ENCODE data around the gene SMPD2.

SMPD2 gene

DNA sequence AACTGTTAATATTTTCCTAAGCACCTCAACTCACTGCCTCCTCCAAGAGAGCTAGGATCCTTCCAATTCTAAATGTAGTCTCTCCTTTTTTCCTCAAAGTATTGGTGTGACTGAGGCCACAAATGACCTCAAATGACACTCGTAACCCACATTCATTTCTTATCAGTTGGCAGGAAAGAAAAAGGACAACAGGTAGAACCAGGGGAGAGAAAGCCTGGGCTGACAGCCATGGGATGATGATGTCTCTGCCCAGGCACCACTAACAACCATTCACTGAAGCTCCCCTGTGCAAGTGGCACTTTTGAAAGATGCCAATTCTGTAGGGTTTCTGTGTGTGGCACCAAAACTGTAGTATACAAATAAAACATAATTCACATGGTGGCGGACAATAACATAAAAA lies 35.1 kb downstream of the SMPD2 start:
- H3K4me1 ChIP-seq (ENCODE audit: control insufficient read depth in 1 of 2, insufficient read depth in 2 of 2, low read length in 2 of 2): peaks cover 0 to 4% of the 10 kb centered on the region in 2 experiments
- no peaks in the 10 kb centered on the region for H3K27me3 ChIP-seq (ENCODE audit: insufficient read depth, low read length)
- peaks cover 16 to 38% of the 10 kb centered on the region in 2 experiments for H3K36me3 ChIP-seq (ENCODE audit: control insufficient read depth in 1 of 2, insufficient read depth in 2 of 2, low read length in 2 of 2)
- H2BK5ac ChIP-seq (ENCODE audit: low read depth, low read length, poor library complexity): no peak overlapping the region
- peaks cover 1% of the 10 kb centered on the region for H3K9me3 ChIP-seq (ENCODE audit: insufficient read depth, low read depth, low read length)
- WGBS (ENCODE audit: extremely low coverage, insufficient coverage, insufficient read length): no CpG with 5 or more reads among the region's 2 CpGs
- no peak overlapping the region for H3K4me2 ChIP-seq (ENCODE audit: low read length)
- no peak overlapping the region for H3K23ac ChIP-seq (ENCODE audit: low read length)
- H3K4ac ChIP-seq (ENCODE audit: low read depth, low read length): no peak overlapping the region
- H3K79me2 ChIP-seq (ENCODE audit: control insufficient read depth, insufficient read depth, low read length, poor library complexity): no peaks in the 10 kb centered on the region
- no peak overlapping the region for H3K27ac ChIP-seq (ENCODE audit: low read depth, low read length)
- H4K91ac ChIP-seq (ENCODE audit: low read depth, low read length): no peak overlapping the region
- no peak overlapping the region for H2BK120ac ChIP-seq (ENCODE audit: insufficient read depth, low read length, poor library complexity)
- H2AK5ac ChIP-seq (ENCODE audit: low read length): no peak overlapping the region
- DNase-seq: no peak
- no peak overlapping the region for H3K18ac ChIP-seq (ENCODE audit: low read length)
- no peak overlapping the region for H3K4me3 ChIP-seq (ENCODE audit: low read depth, low read length)
- H2BK12ac ChIP-seq (ENCODE audit: low read length): no peak overlapping the region
- H3K79me1 ChIP-seq (ENCODE audit: low read length): no peaks in the 10 kb centered on the region
- no peak overlapping the region for H4K12ac ChIP-seq (ENCODE audit: low read depth, low read length)
- no peak overlapping the region for H3K14ac ChIP-seq (ENCODE audit: low read length)
- H3K9ac ChIP-seq (ENCODE audit: low read length): no peak overlapping the region
- H2AFZ ChIP-seq (ENCODE audit: insufficient read depth, low read length, poor library complexity): no peak overlapping the region
- no peak overlapping the region for H4K8ac ChIP-seq (ENCODE audit: low read depth, low read length)

DNA sequence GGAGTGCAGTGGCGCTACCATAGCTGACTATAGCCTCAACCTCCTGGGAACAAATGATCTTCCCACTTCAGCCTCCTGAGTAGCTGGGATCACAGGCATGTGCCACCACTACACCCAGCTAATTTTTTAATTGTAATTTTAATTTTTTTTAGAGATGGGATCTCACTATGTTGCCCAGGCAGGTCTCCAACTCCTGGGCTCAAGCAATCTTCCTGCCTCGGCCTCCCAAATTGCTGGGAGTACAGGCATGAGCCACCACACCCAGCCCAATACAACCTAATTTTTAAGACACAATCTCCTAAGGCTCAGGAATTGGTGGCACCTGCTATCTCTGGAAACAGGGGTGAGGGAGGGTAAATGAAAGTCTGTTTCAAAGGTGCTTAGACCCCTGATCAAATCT lies 36.7 kb downstream of the SMPD2 start:
- no peak overlapping the region for H3K14ac ChIP-seq (ENCODE audit: low read length)
- no peak overlapping the region for H2AFZ ChIP-seq (ENCODE audit: insufficient read depth, low read length, poor library complexity)
- H3K18ac ChIP-seq (ENCODE audit: low read length): no peak overlapping the region
- no peak overlapping the region for H3K4ac ChIP-seq (ENCODE audit: low read depth, low read length)
- H3K79me1 ChIP-seq (ENCODE audit: low read length): no peaks in the 10 kb centered on the region
- no peaks in the 10 kb centered on the region for H3K27me3 ChIP-seq (ENCODE audit: insufficient read depth, low read length)
- H3K4me1 ChIP-seq (ENCODE audit: control insufficient read depth in 1 of 2, insufficient read depth in 2 of 2, low read length in 2 of 2): peaks cover 0 to 5% of the 10 kb centered on the region in 2 experiments
- no peak overlapping the region for H4K8ac ChIP-seq (ENCODE audit: low read depth, low read length)
- peaks cover 16 to 33% of the 10 kb centered on the region in 2 experiments for H3K36me3 ChIP-seq (ENCODE audit: control insufficient read depth in 1 of 2, insufficient read depth in 2 of 2, low read length in 2 of 2)
- H2AK5ac ChIP-seq (ENCODE audit: low read length): no peak overlapping the region
- H4K12ac ChIP-seq (ENCODE audit: low read depth, low read length): no peak overlapping the region
- H3K4me3 ChIP-seq (ENCODE audit: low read depth, low read length): no peak overlapping the region
- no peaks in the 10 kb centered on the region for H3K79me2 ChIP-seq (ENCODE audit: control insufficient read depth, insufficient read depth, low read length, poor library complexity)
- H3K27ac ChIP-seq (ENCODE audit: low read depth, low read length): no peak overlapping the region
- no peak overlapping the region for H3K23ac ChIP-seq (ENCODE audit: low read length)
- no peak overlapping the region for H3K9ac ChIP-seq (ENCODE audit: low read length)
- H3K4me2 ChIP-seq (ENCODE audit: low read length): no peak overlapping the region
- WGBS (ENCODE audit: extremely low coverage, insufficient coverage, insufficient read length): no CpG with 5 or more reads among the region's 2 CpGs
- no peak overlapping the region for H4K91ac ChIP-seq (ENCODE audit: low read depth, low read length)
- peaks cover 1% of the 10 kb centered on the region for H3K9me3 ChIP-seq (ENCODE audit: insufficient read depth, low read depth, low read length)
- no peak overlapping the region for H2BK12ac ChIP-seq (ENCODE audit: low read length)
- no peak for DNase-seq
- no peak overlapping the region for H2BK120ac ChIP-seq (ENCODE audit: insufficient read depth, low read length, poor library complexity)
- no peak overlapping the region for H2BK5ac ChIP-seq (ENCODE audit: low read depth, low read length, poor library complexity)

- Histone ChIP-seq H3K14ac (ENCODE audit: low read length) (no peak overlapping the region), H4K12ac (ENCODE audit: low read depth, low read length) (no peak overlapping the region), H3K27me3 (ENCODE audit: insufficient read depth, low read length) (no peaks in the 10 kb centered on the region), H3K4ac (ENCODE audit: low read depth, low read length) (no peak overlapping the region), H2BK120ac (ENCODE audit: insufficient read depth, low read length, poor library complexity) (no peak overlapping the region), H4K8ac (ENCODE audit: low read depth, low read length) (no peak overlapping the region), H2AK5ac (ENCODE audit: low read length) (no peak overlapping the region), H3K9ac (ENCODE audit: low read length) (no peak overlapping the region), H3K79me2 (ENCODE audit: control insufficient read depth, insufficient read depth, low read length, poor library complexity) (peaks cover 2% of the 10 kb centered on the region), H3K4me1 (ENCODE audit: control insufficient read depth in 1 of 2, insufficient read depth in 2 of 2, low read length in 2 of 2) (peaks cover 0 to 5% of the 10 kb centered on the region in 2 experiments), H3K9me3 (ENCODE audit: insufficient read depth, low read depth, low read length) (peaks cover 1% of the 10 kb centered on the region), H3K4me2 (ENCODE audit: low read length) (no peak overlapping the region), H3K23ac (ENCODE audit: low read length) (no peak overlapping the region), H3K18ac (ENCODE audit: low read length) (no peak overlapping the region), H2BK12ac (ENCODE audit: low read length) (no peak overlapping the region), H3K27ac (ENCODE audit: low read depth, low read length) (no peak overlapping the region), H2AFZ (ENCODE audit: insufficient read depth, low read length, poor library complexity) (no peak overlapping the region), H2BK5ac (ENCODE audit: low read depth, low read length, poor library complexity) (no peak overlapping the region), H4K91ac (ENCODE audit: low read depth, low read length) (no peak overlapping the region), H3K36me3 (ENCODE audit: control insufficient read depth in 1 of 2, insufficient read depth in 2 of 2, low read length in 2 of 2) (peaks cover 14 to 27% of the 10 kb centered on the region in 2 experiments), H3K79me1 (ENCODE audit: low read length) (peaks cover 2% of the 10 kb centered on the region), H3K4me3 (ENCODE audit: low read depth, low read length) (no peak overlapping the region)
- DNase-seq: no peak
- no CpG with 5 or more reads among the region's 2 CpGs for WGBS (ENCODE audit: extremely low coverage, insufficient coverage, insufficient read length)
These were observed 37.2 kb downstream of the SMPD2 start for GRCh38 chr6:109477725-109478124.

GRCh38 chr6:109478222-109478805 lies 37.8 kb downstream of the SMPD2 start:
- no CpG with 5 or more reads among the region's 9 CpGs for WGBS (ENCODE audit: extremely low coverage, insufficient coverage, insufficient read length)
- H3K18ac ChIP-seq (ENCODE audit: low read length): no peak overlapping the region
- no peak overlapping the region for H3K9ac ChIP-seq (ENCODE audit: low read length)

More at GRCh38 chr6:109478222-109478805, 37.8 kb downstream of the SMPD2 start:
- Histone ChIP-seq H3K36me3 (ENCODE audit: control insufficient read depth in 1 of 2, insufficient read depth in 2 of 2, low read length in 2 of 2) (peaks cover 10 to 23% of the 10 kb centered on the region in 2 experiments), H3K4me3 (ENCODE audit: low read depth, low read length) (no peak overlapping the region), H3K79me2 (ENCODE audit: control insufficient read depth, insufficient read depth, low read length, poor library complexity) (peaks cover 3% of the 10 kb centered on the region), H2AK5ac (ENCODE audit: low read length) (no peak overlapping the region), H4K91ac (ENCODE audit: low read depth, low read length) (no peak overlapping the region), H3K79me1 (ENCODE audit: low read length) (peaks cover 5% of the 10 kb centered on the region), H3K4me2 (ENCODE audit: low read length) (no peak overlapping the region), H3K4me1 (ENCODE audit: control insufficient read depth in 1 of 2, insufficient read depth in 2 of 2, low read length in 2 of 2) (peaks cover 0 to 5% of the 10 kb centered on the region in 2 experiments), H2BK12ac (ENCODE audit: low read length) (no peak overlapping the region), H3K23ac (ENCODE audit: low read length) (no peak overlapping the region), H3K27me3 (ENCODE audit: insufficient read depth, low read length) (no peaks in the 10 kb centered on the region), H2BK120ac (ENCODE audit: insufficient read depth, low read length, poor library complexity) (no peak overlapping the region), H3K4ac (ENCODE audit: low read depth, low read length) (no peak overlapping the region), H2AFZ (ENCODE audit: insufficient read depth, low read length, poor library complexity) (no peak overlapping the region), H3K27ac (ENCODE audit: low read depth, low read length) (no peak overlapping the region), H4K8ac (ENCODE audit: low read depth, low read length) (no peak overlapping the region), H4K12ac (ENCODE audit: low read depth, low read length) (no peak overlapping the region), H3K9me3 (ENCODE audit: insufficient read depth, low read depth, low read length) (peaks cover 1% of the 10 kb centered on the region), H3K14ac (ENCODE audit: low read length) (no peak overlapping the region), H2BK5ac (ENCODE audit: low read depth, low read length, poor library complexity) (no peak overlapping the region)
- DNase-seq: no peak

Data from trophoblast cell (in vitro differentiated cells and primary cell).